T-helper 1 cell treated with Interleukin-12 subunit alpha and Interleukin-12 subunit beta and Interleukin-4 antibody, amounts not matched to agents 30 μg/mL and 1 μg/mL, for 36 hours (primary cell): ENCODE results near the gene OAS1.
"Not testable (repeated sequence)": the region's sequence is repeated elsewhere in the genome, so short reads cannot be mapped to it uniquely, and the experiment has no call there.

Experiments
- H3K27ac Mint-ChIP-seq: one replicate; pipeline ENCODE4 v1.8.0; 2021; ENCODE audit warnings: mild to moderate bottlenecking, mixed read lengths
- H3K27me3 Mint-ChIP-seq: one replicate; pipeline ENCODE4 v1.8.0; 2021; ENCODE audit warnings: low read depth, mixed read lengths
- H3K36me3 Mint-ChIP-seq: one replicate; pipeline ENCODE4 v1.8.0; 2021; ENCODE audit warnings: low read depth, mixed read lengths
- H3K4me1 Mint-ChIP-seq: one replicate; pipeline ENCODE4 v1.8.0; 2021; ENCODE audit warnings: low read depth, mixed read lengths
- H3K4me3 Mint-ChIP-seq: one replicate; pipeline ENCODE4 v1.8.0; 2021; ENCODE audit warnings: mild to moderate bottlenecking, moderate library complexity, mixed read lengths
- H3K9me3 Mint-ChIP-seq: one replicate; pipeline ENCODE4 v1.8.0; 2021; ENCODE audit warnings: mixed read lengths

The OAS1 gene

DNA sequence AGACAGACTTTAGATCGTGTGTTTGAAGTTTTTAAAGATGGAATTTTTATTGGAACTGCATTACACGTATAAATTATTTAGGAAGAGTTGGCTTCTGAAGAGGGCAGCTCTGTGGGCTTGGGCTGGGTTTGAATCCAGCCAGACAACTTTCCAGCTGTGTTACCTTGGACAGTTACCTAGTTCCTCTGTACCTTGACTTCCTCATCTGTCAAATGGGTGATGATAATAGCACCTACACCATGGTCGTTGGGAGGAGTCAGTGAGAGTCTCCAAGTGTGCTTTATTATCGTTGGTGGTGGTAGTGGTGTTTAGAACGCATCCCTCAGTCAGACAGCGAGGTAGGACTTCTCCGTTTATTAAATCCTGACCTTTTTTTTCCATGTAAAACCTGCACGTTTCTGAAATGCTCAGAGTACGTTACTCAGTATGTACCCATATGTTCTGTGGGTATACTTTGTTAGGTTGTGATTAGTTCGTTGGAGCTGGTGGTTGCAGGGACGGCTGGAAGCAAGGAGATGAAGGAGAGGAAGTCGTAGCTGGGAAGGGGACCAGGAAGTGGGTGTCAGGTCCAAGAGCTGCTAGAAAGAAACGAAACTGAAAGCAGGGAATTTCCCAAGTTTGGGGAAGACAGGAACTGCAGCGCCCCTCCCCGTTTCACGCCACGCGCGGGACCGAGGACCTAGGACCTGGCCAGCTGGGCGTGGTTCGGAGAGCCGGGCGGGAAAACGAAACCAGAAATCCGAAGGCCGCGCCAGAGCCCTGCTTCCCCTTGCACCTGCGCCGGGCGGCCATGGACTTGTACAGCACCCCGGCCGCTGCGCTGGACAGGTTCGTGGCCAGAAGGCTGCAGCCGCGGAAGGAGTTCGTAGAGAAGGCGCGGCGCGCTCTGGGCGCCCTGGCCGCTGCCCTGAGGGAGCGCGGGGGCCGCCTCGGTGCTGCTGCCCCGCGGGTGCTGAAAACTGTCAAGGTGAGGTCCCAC lies 31.3 kb downstream of the OAS1 start, which contains the start of gene OAS3:
Gene OAS3 (plus strand): TSS at position 734 of the 979 bp plus-strand sequence. CDS start 57 bp downstream, at position 791.
- peak within 1 kb of the TSS; percentile 84 for H3K4me3 Mint-ChIP-seq
- peak within 1 kb of the TSS; percentile 91 for H3K27ac Mint-ChIP-seq
- peaks cover 25% of the 10 kb centered on the region for H3K36me3 Mint-ChIP-seq
- peaks cover 43% of the 10 kb centered on the region for H3K4me1 Mint-ChIP-seq
- H3K27me3 Mint-ChIP-seq = no peaks in the 10 kb centered on the region
- no peaks in the 10 kb centered on the region for H3K9me3 Mint-ChIP-seq

DNA sequence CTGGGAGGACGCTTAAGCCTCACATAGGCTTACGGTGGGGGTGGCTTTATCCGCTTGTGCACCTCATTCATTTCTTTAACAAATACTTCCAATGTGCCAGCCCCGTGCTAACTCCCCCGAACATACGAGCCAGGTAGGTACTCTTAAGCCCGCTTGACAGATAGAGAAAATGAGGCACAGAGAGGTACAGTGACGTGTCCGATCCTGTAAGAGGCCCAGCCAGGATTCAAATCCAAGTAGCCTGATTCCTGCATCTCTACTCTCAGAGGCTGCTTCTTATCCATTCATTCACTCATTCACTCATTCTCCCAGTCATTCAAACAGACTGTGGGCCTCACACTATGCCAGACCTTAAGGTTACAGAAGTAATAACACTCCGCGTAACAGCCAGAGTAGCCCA lies 32.0 kb downstream of the OAS1 start:
- Mint-ChIP-seq H3K36me3 (peaks cover 25% of the 10 kb centered on the region), H3K4me1 (peaks cover 43% of the 10 kb centered on the region), H3K27me3 (no peaks in the 10 kb centered on the region), H3K9me3 (no peaks in the 10 kb centered on the region), H3K4me3 (peak overlapping the region; percentile 84), H3K27ac (peak overlapping the region; percentile 85)

DNA sequence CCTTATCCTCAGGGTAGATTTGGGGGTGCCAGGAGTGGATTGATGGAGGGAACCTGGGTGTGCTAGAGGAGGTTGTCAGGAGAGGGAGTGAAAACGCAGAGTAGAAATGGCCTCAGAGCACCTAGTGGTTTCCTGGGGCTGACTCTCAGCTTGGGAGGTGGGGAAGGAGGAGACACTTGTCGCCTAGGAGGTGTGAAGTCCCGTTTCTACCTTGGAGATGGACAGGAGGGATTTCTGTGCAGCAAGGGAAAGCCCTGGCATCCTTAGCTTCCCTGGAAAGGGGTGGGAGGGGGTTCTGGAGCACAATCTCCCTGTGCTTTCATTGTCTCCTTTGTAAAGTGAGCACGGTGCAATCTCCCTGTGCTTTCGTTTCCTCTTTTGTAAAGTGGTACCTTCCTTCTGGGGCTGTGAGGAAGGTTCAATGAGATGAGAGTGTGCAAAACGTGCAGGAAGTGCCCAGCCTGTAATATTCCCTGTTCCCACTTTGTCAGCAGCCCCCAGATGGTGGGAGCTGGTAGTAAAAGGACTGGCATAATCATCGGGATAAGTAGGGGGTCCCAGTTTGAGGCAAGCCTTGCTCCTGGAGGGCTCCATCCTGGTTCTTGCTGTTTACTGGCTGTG lies 33.1 kb downstream of the OAS1 start:
- Mint-ChIP-seq H3K4me1 (peaks cover 47% of the 10 kb centered on the region), H3K36me3 (peaks cover 32% of the 10 kb centered on the region), H3K27ac (peak overlapping the region; percentile 91), H3K27me3 (no peaks in the 10 kb centered on the region), H3K4me3 (peak overlapping the region; percentile 84), H3K9me3 (no peaks in the 10 kb centered on the region)

DNA sequence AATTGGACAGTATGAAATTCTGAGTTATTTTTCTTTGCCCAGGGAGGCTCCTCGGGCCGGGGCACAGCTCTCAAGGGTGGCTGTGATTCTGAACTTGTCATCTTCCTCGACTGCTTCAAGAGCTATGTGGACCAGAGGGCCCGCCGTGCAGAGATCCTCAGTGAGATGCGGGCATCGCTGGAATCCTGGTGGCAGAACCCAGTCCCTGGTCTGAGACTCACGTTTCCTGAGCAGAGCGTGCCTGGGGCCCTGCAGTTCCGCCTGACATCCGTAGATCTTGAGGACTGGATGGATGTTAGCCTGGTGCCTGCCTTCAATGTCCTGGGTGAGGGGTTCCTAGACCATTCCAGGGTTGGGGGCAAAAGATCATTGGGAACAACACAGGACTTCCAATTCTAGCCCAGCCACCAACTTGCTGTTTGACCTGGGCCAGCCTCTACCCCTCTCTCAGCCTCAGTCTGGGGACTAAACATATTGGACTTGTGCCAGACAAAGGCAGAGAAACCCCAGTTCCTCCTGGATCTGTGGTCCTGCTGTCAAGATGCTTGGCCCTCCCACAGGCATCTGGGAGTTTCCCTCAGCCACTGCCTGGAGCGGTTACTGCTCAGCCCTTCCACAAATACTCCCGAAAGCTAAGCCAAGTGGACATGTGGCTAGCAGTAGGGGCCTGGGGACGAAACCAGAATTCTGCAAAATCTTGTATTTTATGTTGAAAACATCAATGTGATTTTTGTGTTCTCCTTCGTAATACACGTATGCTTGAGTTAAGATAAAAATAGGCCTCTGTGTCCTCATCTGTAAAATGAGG lies 35.0 kb downstream of the OAS1 start:
- Mint-ChIP-seq H3K4me1 (peaks cover 39% of the 10 kb centered on the region), H3K27me3 (no peaks in the 10 kb centered on the region), H3K9me3 (no peaks in the 10 kb centered on the region), H3K4me3 (peak overlapping the region; percentile 31), H3K36me3 (peaks cover 45% of the 10 kb centered on the region), H3K27ac (no peak overlapping the region)

DNA sequence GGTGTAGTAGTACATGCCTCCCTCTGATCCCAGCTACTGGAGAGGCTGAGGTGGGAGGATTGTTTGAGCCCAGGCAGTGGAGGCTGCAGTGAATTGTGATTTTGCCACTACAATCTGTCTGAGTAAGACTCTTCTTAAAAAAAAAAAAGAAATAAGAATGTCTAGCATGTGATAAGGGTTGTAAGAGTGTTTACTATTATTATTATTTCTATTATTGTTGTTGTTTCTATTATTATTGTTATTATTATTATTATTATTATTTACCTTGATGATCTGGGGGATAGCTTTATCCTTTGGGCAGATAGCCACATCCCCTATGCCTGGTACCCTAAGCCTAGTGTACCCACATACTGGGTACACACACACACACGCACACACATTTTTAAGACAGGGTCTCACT lies 35.8 kb downstream of the OAS1 start:
- Mint-ChIP-seq H3K4me3 (peak overlapping the region; percentile 21), H3K9me3 (no peaks in the 10 kb centered on the region), H3K27me3 (no peaks in the 10 kb centered on the region), H3K27ac (no peak overlapping the region), H3K36me3 (peaks cover 53% of the 10 kb centered on the region), H3K4me1 (peaks cover 34% of the 10 kb centered on the region)

DNA sequence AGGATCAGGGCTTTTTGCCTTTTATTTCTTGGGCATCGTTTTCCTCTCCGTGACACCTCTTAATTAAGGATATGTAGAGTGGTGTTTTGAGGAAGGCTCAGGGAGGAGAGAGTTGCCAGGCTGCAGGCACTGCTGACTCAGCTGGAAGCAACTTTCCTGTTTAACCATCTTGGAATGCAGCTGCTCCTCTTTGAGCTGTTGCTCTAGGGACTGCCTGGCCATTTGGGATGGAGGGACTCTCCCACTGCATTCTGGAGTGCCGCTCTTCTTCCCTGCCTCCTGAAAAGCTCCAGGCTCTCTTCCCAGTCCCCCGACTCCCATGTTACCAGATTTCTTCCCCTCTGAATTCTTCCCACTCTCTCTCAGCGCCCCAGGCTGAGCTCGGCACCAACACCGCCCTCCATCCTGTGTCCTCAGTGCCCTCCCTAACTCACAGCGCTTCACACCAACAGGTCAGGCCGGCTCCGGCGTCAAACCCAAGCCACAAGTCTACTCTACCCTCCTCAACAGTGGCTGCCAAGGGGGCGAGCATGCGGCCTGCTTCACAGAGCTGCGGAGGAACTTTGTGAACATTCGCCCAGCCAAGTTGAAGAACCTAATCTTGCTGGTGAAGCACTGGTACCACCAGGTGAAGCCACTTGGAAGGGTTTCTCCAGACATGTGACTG lies 37.4 kb downstream of the OAS1 start:
- Mint-ChIP-seq H3K9me3 (no peaks in the 10 kb centered on the region), H3K36me3 (peaks cover 53% of the 10 kb centered on the region), H3K27me3 (no peaks in the 10 kb centered on the region), H3K4me1 (peaks cover 29% of the 10 kb centered on the region), H3K4me3 (peak overlapping the region; percentile 4), H3K27ac (no peak overlapping the region)

DNA sequence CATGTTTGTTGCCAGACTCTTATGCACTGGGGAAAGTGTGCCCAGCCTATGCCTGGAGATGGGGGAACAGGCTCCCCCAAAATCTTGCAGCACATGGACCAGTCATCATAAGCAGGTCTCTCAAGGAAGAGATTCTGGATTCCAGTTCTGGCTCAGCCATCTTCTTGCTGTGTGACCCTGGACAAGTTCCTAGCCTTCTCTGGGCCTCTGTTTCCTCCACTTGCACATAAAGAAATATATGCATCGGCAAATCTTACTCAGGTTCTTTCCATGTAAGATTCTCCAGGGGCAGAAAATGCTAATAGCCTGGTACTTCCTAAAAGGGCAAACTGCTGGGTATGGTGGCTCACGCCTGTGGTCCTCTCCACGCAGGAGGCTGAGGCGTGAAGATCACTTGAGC lies 38.8 kb downstream of the OAS1 start:
- Mint-ChIP-seq H3K4me1 (peaks cover 19% of the 10 kb centered on the region), H3K9me3 (no peaks in the 10 kb centered on the region), H3K4me3 (no peak overlapping the region), H3K27ac (no peak overlapping the region), H3K36me3 (peaks cover 48% of the 10 kb centered on the region), H3K27me3 (no peaks in the 10 kb centered on the region)

DNA sequence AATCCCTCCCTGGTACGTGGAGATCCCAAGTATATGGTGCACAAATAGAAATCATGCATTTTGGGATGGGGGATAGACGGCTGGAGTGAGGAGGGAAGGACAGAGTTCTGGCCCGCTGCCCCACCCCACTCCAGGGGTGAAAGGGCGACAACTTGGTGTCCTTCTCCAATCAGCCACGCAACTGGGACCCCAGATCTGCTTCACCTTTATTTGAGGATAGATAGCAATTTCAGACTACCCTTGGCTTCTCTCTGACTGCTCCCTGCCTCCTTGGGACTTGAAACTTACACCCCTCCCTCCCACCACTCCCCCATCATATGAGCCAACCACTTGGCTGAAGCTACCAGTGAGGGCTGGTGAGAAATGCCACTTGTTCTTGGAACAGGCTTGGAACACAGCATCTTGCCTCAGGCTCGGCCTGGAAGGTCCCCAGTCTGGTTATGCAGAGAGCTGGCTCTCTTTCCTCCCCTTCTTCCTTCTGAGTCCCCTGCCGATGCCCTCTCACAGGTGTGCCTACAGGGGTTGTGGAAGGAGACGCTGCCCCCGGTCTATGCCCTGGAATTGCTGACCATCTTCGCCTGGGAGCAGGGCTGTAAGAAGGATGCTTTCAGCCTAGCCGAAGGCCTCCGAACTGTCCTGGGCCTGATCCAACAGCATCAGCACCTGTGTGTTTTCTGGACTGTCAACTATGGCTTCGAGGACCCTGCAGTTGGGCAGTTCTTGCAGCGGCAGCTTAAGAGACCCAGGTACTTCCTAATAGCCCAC lies 39.7 kb downstream of the OAS1 start:
- Mint-ChIP-seq H3K9me3 (no peaks in the 10 kb centered on the region), H3K4me1 (peaks cover 17% of the 10 kb centered on the region), H3K27me3 (no peaks in the 10 kb centered on the region), H3K36me3 (peaks cover 54% of the 10 kb centered on the region), H3K27ac (no peak overlapping the region), H3K4me3 (no peak overlapping the region)

DNA sequence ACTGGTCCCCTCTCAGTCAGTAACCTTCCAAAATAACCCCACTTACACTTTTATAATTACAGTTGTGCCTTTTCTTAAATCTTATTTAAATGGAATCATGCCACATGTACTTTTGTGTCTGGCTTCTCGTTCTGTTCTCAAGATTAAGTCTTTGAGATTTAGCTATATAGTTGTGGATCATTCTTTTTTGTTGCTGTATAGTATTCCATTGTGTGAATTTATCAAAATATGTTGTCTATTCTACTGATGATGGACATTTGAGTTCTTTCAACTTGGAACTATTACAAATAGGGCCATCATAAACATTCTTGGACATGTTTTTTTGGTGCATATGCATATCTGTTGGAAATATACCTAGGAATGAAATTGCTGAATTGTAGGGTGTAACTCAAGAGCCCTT lies 40.6 kb downstream of the OAS1 start:
- H3K27me3 Mint-ChIP-seq = no peaks in the 10 kb centered on the region
- H3K9me3 Mint-ChIP-seq = no peaks in the 10 kb centered on the region
- no peak overlapping the region for H3K4me3 Mint-ChIP-seq
- H3K36me3 Mint-ChIP-seq = peaks cover 56% of the 10 kb centered on the region
- no peak overlapping the region for H3K27ac Mint-ChIP-seq
- H3K4me1 Mint-ChIP-seq = peaks cover 9% of the 10 kb centered on the region

DNA sequence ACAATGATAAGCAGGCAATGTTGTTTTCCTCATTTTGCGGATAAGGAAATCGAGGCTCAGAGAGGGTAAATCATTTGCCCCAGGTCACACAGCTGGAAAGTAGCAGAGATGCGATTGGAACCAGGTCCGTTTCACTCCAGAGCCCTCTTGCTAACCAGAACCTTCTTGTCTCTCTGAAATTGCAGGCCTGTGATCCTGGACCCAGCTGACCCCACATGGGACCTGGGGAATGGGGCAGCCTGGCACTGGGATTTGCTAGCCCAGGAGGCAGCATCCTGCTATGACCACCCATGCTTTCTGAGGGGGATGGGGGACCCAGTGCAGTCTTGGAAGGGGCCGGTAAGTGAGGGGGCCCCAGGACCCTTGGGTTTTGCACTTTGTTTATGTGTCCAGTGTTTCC lies 41.0 kb downstream of the OAS1 start:
- Mint-ChIP-seq H3K27ac (no peak overlapping the region), H3K9me3 (no peaks in the 10 kb centered on the region), H3K27me3 (no peaks in the 10 kb centered on the region), H3K4me3 (no peak overlapping the region), H3K4me1 (peaks cover 9% of the 10 kb centered on the region), H3K36me3 (peaks cover 58% of the 10 kb centered on the region)

DNA sequence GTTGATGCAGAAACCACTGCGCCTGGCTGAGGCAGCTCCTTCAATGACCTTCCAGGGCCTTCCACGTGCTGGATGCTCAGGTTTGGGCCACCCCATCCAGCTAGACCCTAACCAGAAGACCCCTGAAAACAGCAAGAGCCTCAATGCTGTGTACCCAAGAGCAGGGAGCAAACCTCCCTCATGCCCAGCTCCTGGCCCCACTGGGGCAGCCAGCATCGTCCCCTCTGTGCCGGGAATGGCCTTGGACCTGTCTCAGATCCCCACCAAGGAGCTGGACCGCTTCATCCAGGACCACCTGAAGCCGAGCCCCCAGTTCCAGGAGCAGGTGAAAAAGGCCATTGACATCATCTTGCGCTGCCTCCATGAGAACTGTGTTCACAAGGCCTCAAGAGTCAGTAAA lies 42.0 kb downstream of the OAS1 start:
- H3K27me3 Mint-ChIP-seq = no peaks in the 10 kb centered on the region
- peaks cover 10% of the 10 kb centered on the region for H3K4me1 Mint-ChIP-seq
- no peaks in the 10 kb centered on the region for H3K9me3 Mint-ChIP-seq
- H3K27ac Mint-ChIP-seq = no peak overlapping the region
- no peak overlapping the region for H3K4me3 Mint-ChIP-seq
- peaks cover 64% of the 10 kb centered on the region for H3K36me3 Mint-ChIP-seq

DNA sequence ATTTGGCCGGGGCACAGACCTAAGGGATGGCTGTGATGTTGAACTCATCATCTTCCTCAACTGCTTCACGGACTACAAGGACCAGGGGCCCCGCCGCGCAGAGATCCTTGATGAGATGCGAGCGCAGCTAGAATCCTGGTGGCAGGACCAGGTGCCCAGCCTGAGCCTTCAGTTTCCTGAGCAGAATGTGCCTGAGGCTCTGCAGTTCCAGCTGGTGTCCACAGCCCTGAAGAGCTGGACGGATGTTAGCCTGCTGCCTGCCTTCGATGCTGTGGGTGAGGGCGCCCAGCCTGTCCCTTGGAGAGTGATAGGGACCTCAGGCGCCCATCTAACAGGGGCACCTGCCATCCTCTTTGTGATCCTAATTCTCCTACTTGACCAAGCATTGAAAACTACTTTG lies 43.9 kb downstream of the OAS1 start:
- Mint-ChIP-seq H3K27me3 (no peaks in the 10 kb centered on the region), H3K36me3 (peaks cover 68% of the 10 kb centered on the region), H3K27ac (no peak overlapping the region), H3K4me3 (no peak overlapping the region), H3K9me3 (no peaks in the 10 kb centered on the region), H3K4me1 (peaks cover 19% of the 10 kb centered on the region)

DNA sequence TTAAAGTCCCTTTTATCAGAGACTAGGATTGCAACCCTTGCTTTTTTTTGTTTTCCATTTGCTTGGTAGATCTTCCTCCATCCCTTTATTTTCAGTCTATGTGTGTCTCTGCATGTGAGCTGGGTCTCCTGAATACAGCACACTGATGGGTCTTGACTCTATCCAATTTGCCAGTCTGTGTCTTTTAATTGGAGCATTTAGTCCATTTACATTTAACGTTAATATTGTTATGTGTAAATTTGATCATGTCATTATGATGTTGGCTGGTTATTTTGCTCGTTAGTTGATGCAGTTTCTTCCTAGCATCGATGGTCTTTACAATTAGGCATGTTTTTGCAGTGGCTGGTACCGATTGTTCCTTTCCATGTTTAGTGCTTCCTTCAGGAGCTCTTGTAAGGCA lies 50.4 kb downstream of the OAS1 start:
- H3K9me3 Mint-ChIP-seq, H3K27ac Mint-ChIP-seq, H3K27me3 Mint-ChIP-seq, H3K4me3 Mint-ChIP-seq: not testable (repeated sequence)
- peaks cover 45% of the 10 kb centered on the region for H3K4me1 Mint-ChIP-seq
- peaks cover 89% of the 10 kb centered on the region for H3K36me3 Mint-ChIP-seq
